ENCODE data around the gene JPH3.
"Not testable (repeated sequence)": the region's sequence is repeated elsewhere in the genome, so short reads cannot be mapped to it uniquely, and the experiment has no call there.

JPH3 gene

DNA sequence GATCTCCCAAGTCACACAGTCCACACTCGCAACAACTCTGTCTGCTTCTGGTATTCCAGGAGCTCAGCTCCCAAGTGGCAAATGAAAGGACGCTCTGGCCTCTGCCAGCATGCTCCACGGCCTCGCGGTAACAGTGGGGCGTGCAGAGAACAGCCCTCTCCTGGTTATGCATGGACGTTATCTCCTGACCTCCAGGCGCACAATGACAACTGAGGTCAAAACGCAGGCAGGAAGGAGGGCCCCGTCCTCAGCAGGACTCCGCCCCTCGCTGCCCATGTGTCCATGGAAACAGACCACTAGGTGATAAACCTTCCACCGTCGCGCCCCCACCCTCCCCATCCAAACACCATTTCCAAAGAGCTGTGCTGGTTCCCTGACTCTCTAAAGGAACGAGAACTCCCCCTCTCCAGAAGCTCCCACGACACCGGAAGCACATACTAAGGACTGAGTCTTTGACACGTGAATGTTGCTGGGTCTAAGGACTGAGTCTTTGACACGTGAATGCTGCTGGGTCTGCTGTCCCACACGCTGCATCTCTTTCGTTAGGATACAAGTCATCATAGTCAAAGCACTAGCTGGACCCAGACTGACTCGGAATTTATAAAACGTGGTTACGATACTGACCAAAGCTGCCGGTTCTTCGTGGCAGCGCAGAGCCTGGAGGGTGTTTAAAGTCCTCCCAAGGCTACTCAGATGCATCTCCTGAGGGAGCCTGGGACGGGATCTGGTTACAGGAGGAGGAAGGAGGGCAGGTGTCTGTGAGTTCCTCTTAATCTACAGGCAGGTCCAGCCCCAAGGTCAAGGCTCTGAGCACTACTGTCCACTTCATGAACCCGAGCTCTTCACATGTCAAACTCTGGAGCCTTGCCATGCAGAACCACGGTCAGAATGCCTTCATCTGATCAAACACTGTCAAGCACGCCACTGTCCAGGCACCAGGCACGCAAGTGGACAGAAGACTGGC, 119.6 kb downstream of the JPH3 start:
- DNase-seq = no peak

DNA sequence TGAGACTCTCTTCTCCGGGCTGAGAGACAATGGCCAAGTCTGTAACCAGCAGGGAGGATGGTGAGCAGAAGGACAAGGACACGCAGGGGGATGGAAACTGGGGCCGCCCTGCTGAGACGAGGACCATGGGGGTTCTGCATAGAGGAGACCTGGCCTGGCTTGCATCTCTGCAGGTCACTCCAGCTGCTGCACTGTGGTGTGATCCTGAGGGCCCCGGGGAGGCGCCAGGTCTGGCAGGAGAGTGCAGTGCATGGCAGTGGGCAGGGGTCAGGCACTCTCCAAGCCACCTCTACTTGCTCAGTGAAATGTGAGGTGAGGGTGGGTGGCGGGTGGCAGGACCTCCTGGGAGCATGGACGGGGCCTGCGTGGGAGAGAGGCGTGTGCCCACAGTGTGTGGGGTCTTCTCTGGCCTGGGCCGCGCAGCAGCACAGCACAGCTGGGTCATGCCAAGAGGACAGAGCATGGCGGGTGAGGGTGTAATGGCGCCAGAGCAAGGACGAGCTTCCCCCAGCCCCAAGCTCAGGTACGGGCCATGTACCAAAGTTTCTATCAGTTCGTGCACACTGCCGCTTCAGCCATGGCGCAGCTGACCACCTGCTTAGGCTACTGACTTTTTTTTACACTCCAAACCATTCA, 120.4 kb downstream of the JPH3 start:
- DNase-seq = no peak

- DNase-seq = no peak
These were observed 120.9 kb downstream of the JPH3 start for GRCh38 chr16:87723226-87723623.

- no peak for DNase-seq
These were observed 122.4 kb downstream of the JPH3 start for GRCh38 chr16:87724490-87725291.

DNA sequence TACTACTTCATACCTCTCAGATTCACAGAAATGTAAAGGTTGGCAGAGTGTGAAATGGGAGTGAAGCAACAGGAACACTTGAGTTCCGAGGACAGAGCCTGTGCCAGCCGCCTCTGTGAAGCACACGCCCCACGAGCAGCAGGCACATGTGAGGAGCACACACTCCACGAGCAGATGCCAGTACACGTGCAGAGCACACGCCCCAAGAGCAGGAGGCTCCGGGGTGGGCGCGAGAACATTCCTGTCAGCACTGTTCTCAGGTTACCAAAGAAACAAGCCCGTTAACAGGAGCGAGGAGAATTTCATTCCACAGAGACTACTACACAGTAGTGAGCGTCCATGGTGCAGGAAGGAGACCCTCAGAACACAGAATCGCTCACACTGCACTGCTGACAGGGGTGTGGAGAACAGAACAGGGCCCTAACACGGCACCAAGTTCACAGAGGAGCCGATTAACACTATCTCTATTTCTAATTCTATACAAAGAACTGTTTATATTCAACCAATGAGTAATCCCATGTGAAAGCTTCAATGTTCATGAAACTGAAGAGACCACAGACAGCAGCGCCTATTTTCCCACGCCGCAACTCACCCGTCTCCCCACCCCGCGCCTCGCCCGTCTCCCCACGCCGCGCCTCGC, 123.4 kb downstream of the JPH3 start:
- DNase-seq = no peak

- DNase-seq = not testable (repeated sequence)
These were observed 124.3 kb downstream of the JPH3 start for GRCh38 chr16:87726577-87726976.

DNA sequence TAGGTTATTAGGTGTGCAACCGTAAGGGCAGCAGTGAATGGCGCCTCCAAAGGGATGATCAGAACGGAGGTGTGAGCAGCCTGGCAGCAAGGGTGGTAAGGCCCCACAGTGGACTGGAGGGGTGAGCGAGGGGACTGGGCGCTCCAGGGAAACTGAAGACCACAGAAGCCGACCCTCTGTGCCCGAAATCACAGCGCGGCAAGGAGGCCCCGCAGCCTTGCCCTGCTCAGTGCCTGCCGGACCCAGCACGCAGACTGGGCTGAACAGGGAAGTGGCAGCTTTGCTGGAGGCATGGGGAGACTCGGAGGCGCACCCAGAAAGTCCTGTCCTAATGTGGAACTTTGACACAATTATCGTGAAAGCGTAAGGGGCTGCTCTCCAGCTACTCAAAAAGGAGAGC, 125.0 kb downstream of the JPH3 start:
- no peak for DNase-seq

- no peak for DNase-seq
These were observed 125.7 kb downstream of the JPH3 start for GRCh38 chr16:87728026-87728425.

DNA sequence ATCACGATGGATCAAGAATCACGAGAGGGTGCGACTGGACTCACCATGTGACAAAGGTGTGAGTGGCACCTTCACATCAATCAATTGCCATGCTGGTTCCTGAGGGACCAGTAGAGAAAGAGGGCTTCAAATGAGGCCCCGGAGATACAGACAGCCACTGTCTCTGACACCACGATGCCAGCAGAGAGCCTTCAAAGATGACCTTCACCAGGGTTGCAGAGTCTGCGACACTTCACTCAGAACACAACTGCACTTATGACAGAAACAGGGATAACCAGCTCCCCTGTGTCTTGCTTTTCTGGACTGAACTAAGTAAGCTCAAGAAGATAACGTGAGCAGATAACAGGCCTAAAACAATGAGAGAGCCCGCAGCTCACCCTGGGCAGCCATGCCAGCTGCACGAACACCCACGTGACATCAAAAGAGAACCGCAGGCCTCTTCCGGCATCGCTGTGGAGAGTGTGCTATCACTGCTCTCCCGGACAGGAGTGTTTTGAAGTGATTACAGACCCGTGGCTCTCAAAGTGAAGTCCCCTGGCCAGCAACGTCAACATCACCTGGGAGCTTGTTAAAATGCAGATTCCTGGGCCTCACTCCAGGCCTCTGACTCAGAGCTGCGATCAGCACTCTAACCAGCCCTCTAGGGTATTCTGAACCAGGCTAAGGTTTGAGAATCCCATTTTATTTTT, 127.1 kb downstream of the JPH3 start:
- DNase-seq = no peak

DNA sequence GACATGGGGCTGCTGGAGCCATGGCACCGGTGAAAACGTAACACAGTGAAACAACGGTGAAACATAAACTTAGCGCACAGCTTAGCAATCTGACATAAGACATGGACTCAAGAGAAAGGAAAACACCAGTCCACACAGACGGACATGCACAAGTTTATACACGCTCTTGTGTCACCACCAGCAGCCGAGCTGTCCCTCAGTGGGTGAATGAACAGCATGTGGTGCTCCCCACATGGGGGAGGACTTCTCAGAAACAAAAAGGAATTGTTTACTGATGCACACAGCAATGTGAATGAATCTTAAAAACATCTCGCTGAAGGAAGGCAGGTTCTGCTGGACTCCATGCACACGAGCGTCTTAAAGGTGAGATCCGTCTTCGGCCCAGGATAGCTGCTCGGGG, 129.3 kb downstream of the JPH3 start:
- no peak for DNase-seq

DNA sequence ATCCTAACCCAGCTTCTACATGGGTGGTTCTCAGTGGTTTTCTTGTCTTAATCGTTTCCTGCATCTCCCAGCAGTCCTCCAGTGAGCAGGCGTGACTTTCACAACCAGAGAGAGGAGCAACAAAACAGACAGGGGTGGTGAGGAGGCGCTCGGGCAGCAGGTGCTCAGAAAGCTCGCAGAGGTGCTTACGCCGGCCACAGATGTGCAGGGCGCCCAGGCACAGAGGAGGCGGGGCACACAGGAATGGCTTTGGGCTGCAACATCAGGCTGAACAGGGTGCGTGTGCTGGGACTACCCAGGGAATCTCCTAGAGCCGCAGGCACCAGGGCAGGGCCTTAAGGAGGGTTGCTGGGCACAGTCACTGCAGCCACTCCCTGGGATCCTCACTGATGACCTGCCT, 130.9 kb downstream of the JPH3 start:
- no peak for DNase-seq

DNA sequence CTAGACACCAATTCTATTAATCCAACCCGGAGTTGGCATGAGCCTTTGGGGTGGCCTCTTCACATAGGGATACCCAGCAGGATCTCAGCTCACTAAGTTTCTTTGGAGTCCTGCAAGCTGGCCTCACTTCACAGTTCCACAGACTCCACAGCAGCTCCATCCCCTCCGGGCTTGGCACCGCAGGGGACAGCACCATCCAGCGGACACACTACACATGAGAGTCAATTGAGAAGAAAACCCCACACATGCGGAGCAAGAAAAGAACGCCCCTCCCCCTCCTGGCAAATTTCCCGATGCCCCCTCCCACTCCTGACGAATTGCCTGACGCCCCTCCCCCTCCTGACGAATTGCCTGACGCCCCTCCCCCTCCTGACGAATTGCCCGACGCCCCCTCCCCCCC, 132.3 kb downstream of the JPH3 start:
- no peak for DNase-seq

DNA sequence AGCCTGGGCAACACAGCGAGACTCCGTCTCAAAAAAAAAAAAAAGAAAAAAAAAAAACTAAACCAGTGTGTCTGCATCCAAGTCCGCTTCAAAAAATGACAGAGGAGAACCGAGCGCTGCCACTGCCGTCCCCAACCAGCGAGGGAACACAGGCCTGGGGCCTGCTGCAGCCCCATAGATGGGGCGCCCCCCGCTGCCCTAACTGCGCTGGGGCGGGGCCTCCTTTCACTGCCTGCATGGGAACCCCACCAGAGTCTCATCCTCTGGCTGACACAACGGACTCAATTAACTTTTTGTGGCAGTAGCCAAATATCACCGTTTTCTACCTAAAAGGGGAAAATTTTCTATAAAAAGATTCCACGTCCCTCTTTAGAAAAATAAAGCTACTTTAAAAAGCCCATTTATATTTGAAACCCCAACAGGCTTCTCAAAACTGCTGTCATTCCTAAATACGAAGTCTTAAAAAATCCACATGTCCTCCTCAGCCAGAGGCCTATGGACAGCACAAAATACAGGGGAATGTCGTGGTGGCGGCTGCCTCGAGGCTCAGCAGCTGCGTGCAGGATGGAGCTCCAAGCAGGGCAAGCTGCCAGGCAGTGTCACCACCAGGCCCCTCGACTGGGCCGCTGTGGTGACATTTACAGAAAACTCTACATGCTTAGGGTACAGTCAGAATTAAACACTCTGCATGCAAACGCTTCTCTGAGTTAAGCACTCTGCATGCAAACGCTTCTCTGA, 133.1 kb downstream of the JPH3 start:
- no peak for DNase-seq

DNA sequence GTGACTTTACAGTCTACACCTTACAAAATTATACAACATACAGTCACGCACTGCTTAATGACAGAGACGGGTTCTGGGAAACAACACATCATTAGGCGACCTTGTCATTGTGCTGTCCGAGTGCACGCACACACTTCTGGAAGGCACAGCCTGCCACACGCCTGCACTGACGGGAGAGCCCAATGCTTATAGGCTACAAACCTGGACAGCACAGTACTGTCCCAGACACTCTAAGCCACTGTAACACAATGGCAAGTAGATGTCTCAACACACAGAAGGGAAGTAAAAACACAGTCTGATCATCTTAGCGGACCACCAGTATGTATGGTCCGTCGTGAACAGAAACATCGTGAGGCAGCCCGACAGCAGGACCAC, 133.7 kb downstream of the JPH3 start:
- no peak for DNase-seq

- no peak for DNase-seq
These were observed 137.5 kb downstream of the JPH3 start for GRCh38 chr16:87739801-87740200.

DNA sequence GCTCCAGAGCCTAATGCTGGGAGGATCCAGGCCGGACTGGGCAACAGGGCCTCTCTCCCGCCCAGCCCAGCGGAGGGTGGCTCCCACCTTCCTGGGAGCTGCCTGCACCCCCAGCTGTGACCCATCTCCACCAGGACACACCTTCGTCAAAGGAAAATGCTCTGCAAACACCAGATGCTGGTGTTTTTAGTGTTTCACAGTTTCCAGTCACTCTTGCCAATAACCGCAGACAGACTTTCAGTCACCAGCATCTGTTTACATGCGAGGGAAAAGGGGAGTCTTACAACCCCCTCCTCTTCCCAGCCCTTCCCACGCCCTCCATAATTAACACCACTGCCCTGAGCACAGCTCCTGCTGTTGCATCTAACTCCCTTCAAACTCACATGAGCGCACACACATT, 138.1 kb downstream of the JPH3 start:
- no peak for DNase-seq

DNA sequence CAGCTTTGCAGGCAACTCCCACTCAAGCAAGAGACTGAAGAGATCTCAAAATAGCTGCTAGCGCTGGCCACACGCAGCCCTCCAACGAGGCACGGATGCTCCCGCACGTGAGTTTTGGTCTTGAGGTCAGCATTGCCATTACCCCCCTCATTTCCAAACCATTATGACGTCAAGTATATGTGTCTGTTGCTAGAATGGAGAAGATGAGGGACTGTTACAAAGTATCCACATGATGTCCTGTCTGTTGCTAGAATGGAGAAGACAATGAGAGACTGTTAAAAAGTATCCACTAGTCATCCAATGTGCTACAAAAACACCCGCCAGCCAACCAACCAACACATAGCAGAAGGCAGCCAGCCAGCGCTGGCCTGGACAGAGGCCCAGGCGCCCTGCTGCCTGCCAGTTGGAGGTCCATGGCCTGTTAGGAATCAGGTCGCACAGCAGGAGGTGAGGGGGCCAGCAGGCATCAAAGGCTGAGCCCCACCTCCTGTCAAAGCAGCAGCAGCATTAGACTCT, 138.7 kb downstream of the JPH3 start:
- no peak for DNase-seq

DNA sequence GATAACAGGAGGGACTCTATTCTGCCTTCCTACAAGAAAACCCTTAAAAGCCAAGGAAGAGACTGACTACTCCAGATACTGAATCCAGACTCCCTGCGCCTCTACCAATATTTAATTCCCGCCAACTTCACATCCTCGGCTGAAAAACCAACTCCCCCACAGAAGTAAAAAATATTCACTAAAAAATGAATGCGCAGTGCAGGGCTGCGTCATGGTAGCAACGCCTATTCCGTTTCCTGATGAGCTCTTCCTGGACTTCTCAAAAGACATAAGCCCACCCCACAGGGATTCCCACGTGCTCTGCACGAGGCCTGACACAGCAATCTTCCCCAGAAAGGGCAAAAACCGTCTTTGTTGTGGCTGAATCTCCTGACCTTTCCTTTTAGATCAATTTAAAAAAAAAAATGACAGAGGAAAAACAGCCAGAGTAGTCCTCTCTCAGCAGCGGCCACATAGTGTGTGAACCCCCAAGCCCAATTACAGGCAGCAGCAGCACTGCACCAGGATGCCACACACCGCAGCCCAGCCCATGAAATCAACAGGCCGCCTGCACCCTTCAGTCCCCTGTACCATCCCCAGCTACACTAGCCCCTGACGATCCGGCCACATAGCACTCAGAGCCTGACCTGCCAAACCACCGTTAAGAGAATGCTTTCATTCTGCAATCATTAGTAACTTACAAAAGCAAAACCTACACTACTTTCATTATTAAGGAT, 139.6 kb downstream of the JPH3 start:
- DNase-seq = no peak

GRCh38 chr16:87742781-87743490, 140.6 kb downstream of the JPH3 start:
- no peak for DNase-seq

Data from activated CD4-positive, alpha-beta T cell treated with anti-CD3 and anti-CD28 coated beads for 1 hour (primary cell).